ENCODE results near the gene MAP3K15. TPM values are rescaled to one million over a fixed set of nuclear protein-coding genes. Genes with fewer than 3 reads are reported as not detected.

MAP3K15 gene
- total RNA-seq, 1 experiment from 2014 or later = 1.2 TPM

GRCh38 chrX:19358521-19358920 is 156.8 kb downstream of the MAP3K15 start:
- H4K8ac ChIP-seq (replicated peaks; ENCODE audit: insufficient read length, low read depth, low read length) = no peak overlapping the region
- H3K79me2 ChIP-seq (ENCODE audit: insufficient read depth, low read length) = no peaks in the 10 kb centered on the region
- no peak overlapping the region for H3K4ac ChIP-seq (ENCODE audit: low read depth, low read length)
- H3K23ac ChIP-seq (ENCODE audit: insufficient read length, low read depth, low read length) = no peak overlapping the region
- no peak overlapping the region for H2BK20ac ChIP-seq (ENCODE audit: low read depth, low read length, poor library complexity, severe bottlenecking)
- H3K18ac ChIP-seq (ENCODE audit: insufficient read length, low read depth, low read length) = no peak overlapping the region
- no peak overlapping the region for H3K4me2 ChIP-seq (ENCODE audit: insufficient read depth, insufficient read length, low read length)
- Mint-ChIP-seq H3K4me3 (no peak overlapping the region), H3K27ac (no peak overlapping the region), H3K36me3 (ENCODE audit: insufficient read depth in 1 of 3, low read depth in 3 of 3) (peaks cover 46 to 86% (median 65%) of the 10 kb centered on the region in 3 experiments), H3K9me3 (peaks cover 66 to 85% of the 10 kb centered on the region in 2 experiments), H3K4me1 (no peaks in the 10 kb centered on the region), H3K27me3 (ENCODE audit: low read depth) (no peaks in the 10 kb centered on the region)
- H3K79me1 ChIP-seq (ENCODE audit: insufficient read depth, low read depth, low read length, poor library complexity, severe bottlenecking) = no peaks in the 10 kb centered on the region
- H3K23me2 ChIP-seq (ENCODE audit: insufficient read length, low read depth, low read length, poor library complexity, severe bottlenecking) = no peaks in the 10 kb centered on the region
- no peak overlapping the region for H4K5ac ChIP-seq (ENCODE audit: insufficient read length, low read depth, low read length)
- H2BK15ac ChIP-seq (ENCODE audit: low read depth, low read length) = no peak overlapping the region
- H3K4me1 ChIP-seq (ENCODE audit: insufficient read depth, low read length) = no peaks in the 10 kb centered on the region
- H4K91ac ChIP-seq (ENCODE audit: insufficient read length, low read depth, low read length) = no peak overlapping the region
- WGBS (ENCODE audit: extremely low coverage, insufficient read length, low lambda C conversion rate) = no CpG with 5 or more reads among the region's 7 CpGs
- H2BK5ac ChIP-seq (ENCODE audit: insufficient read length, low read length) = no peak overlapping the region
- no peak overlapping the region for H2AFZ ChIP-seq (ENCODE audit: low read length)
- TF ChIP-seq CTCF (conservative IDR thresholded peaks at IDR 0.05) = no peak
- no peak overlapping the region for H3K9ac ChIP-seq (ENCODE audit: extremely low read depth, insufficient read length, low read length)
- H3K14ac ChIP-seq (ENCODE audit: insufficient read depth, low read length) = no peak overlapping the region
- no peaks in the 10 kb centered on the region for H4K20me1 ChIP-seq (ENCODE audit: control insufficient read depth, insufficient read depth, insufficient read length)
- H3T11ph ChIP-seq (ENCODE audit: low read length) = no peak overlapping the region
- no peak overlapping the region for H3K27ac ChIP-seq (ENCODE audit: insufficient read length, low read depth, low read length)
- H3K56ac ChIP-seq (ENCODE audit: insufficient read length, low read depth, low read length) = no peak overlapping the region
- no peak for DNase-seq
- H2BK120ac ChIP-seq (ENCODE audit: low read depth, low read length, poor library complexity, severe bottlenecking) = no peak overlapping the region
- H2BK12ac ChIP-seq (ENCODE audit: insufficient read length, low read depth, low read length) = no peak overlapping the region
- peaks cover 53% of the 10 kb centered on the region for H3K9me3 ChIP-seq (ENCODE audit: control insufficient read depth, low read depth, low read length)
- no peak overlapping the region for H2AK5ac ChIP-seq (ENCODE audit: insufficient read length, low read length)
- H3K27me3 ChIP-seq (ENCODE audit: insufficient read depth, low read length) = no peaks in the 10 kb centered on the region
